Thoracic aorta (tissue), 2 donors: ENCODE measurements around the gene KIF13A. TPM values are rescaled to one million over a fixed set of nuclear protein-coding genes. Genes with fewer than 3 reads are reported as not detected.

ENCODE experiments used
- ATAC-seq: fragments of 150-250 bp; one replicate; pipeline ENCODE4 v1.8.0; 2017; ENCODE audit warnings: low read depth; ENCODE audit not compliant: insufficient number of reproducible peaks, low FRiP score
- DNase-seq: peaks from one replicate; pipeline ENCODE4 v3.0.0-alpha.2; 2020; ENCODE audit warnings: low spot score
- H3K27ac ChIP-seq, 2 donors: fragments of 200-600 bp; sonication (generic); 1 replicate in 1 of 2; 2 replicates in 1 of 2; pipeline ENCODE4 v1.5.1; 2016; ENCODE audit warnings: mild to moderate bottlenecking in 2 of 2, moderate library complexity in 2 of 2
- H3K27me3 ChIP-seq: fragments of 200-600 bp; sonication (generic); replicated peaks from 2 replicates; pipeline ENCODE4 v1.6.0; 2016; ENCODE audit warnings: mild to moderate bottlenecking; ENCODE audit not compliant: insufficient read depth
- H3K36me3 ChIP-seq: fragments of 200-600 bp; sonication (generic); one replicate; pipeline ENCODE4 v1.5.1; 2016
- H3K4me1 ChIP-seq, 2 donors: fragments of 200-600 bp; sonication (generic); 1 replicate in 1 of 2; 2 replicates in 1 of 2; pipeline versions ENCODE4 v1.5.1 to v1.6.0; 2016; ENCODE audit warnings: low read depth in 2 of 2, mild to moderate bottlenecking in 1 of 2; ENCODE audit not compliant: control insufficient read depth in 1 of 2
- H3K4me3 ChIP-seq: fragments of 200-600 bp; sonication (generic); 2 replicates; pipeline ENCODE4 v1.5.1; 2016; ENCODE audit warnings: mild to moderate bottlenecking
- H3K9me3 ChIP-seq: fragments of 200-600 bp; sonication (generic); 2 replicates; pipeline ENCODE4 v1.5.1; 2016
- total RNA-seq, 2 donors: library from RNA; depleted of rRNA; stranded (reverse); fragments of >200 nt; gene quantifications; one replicate each; pipeline versions ENCODE4 v1.1.0 to v1.2.3, GENCODE V29; 2016
- TF ChIP-seq, protein P1 (sequence below): fragments of 200-600 bp; sonication (generic); IDR thresholded peaks from one replicate; pipeline ENCODE4 v1.5.1; 2019; ENCODE audit warnings: antibody characterized with exemption

The KIF13A gene
- total RNA-seq, 2 donors from 2014 or later = 79.3 to 98.0 TPM

DNA sequence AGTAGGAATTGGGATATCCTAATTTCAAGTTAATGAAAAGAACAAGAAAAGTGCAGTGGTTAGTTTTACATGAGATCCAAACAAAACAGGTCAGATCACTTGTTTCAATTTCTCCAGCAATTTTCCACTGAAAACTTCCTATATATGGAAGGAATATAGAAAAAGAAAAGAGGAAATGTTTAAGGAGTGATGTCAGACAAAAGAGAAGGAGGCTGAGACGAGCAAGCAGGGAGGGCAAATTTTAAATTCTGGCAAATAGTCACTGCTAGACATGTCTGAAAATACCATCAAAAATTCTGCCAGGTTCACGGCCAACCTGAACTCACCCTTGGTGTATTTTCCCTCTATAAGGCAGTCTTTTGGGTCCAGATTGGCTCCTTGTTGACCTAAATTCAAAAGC lies 271.2 kb downstream of the KIF13A start:
- DNase-seq (no peak), ATAC-seq (no peak)
- no peaks in the 10 kb centered on the region for H3K9me3 ChIP-seq
- H3K27ac ChIP-seq = peak overlapping the region in 1 of 2 donors; percentile 33
- peak overlapping the region; percentile 32 for H3K4me3 ChIP-seq
- H3K27me3 ChIP-seq = no peaks in the 10 kb centered on the region
- TF ChIP-seq, protein P1, sequence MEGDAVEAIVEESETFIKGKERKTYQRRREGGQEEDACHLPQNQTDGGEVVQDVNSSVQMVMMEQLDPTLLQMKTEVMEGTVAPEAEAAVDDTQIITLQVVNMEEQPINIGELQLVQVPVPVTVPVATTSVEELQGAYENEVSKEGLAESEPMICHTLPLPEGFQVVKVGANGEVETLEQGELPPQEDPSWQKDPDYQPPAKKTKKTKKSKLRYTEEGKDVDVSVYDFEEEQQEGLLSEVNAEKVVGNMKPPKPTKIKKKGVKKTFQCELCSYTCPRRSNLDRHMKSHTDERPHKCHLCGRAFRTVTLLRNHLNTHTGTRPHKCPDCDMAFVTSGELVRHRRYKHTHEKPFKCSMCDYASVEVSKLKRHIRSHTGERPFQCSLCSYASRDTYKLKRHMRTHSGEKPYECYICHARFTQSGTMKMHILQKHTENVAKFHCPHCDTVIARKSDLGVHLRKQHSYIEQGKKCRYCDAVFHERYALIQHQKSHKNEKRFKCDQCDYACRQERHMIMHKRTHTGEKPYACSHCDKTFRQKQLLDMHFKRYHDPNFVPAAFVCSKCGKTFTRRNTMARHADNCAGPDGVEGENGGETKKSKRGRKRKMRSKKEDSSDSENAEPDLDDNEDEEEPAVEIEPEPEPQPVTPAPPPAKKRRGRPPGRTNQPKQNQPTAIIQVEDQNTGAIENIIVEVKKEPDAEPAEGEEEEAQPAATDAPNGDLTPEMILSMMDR = no peak
- H3K4me1 ChIP-seq = peaks cover 9 to 12% of the 10 kb centered on the region in 2 donors
- no peaks in the 10 kb centered on the region for H3K36me3 ChIP-seq

DNA sequence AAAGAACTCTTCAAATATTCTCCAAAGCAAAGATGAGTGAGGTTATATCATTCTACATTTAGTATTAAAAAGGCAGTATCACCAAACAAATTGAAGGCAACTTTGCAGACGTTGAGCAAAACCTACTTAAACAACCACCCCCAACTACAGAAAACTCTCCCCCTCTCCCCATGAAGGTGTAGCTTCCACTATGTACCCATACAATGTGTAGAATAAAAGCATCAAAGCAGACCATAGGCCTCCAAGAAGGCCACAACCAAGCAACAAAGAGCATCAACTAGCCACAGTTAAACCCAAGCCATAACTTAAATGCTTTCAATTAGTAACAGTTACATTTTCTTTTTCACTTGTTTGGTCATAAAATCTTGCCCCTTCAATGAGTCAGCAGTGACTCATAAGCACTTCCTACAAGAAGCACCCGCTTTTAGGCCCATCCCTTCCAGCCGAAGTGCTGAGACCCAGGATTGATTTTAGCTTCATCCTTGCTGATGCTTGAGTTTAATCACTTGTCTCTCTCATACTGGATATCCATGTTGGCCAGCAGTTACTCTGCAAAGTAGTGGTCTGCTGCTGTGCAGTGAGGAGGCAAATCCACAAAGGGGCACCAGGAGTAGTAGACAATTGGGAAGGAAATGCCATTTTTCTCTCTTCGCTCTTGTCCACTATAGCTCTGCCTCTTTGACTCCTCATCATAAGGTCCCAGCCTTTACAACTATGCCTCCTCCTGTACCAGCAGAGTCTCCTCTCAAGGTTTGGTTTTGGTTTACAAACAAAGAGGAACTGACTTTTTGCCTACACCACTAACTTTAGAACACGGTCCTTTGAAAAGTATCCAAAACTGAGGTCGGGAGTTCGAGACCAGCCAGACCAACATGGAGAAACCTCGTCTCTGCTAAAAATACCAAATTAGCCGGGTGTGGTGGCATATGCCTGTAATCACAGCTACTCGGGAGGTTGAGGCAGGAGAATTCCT lies 272.3 kb downstream of the KIF13A start:
- peaks cover 9 to 12% of the 10 kb centered on the region in 2 donors for H3K4me1 ChIP-seq
- no peaks in the 10 kb centered on the region for H3K27me3 ChIP-seq
- no peak for DNase-seq
- H3K4me3 ChIP-seq = no peak overlapping the region
- H3K36me3 ChIP-seq = no peaks in the 10 kb centered on the region
- TF ChIP-seq, protein P1 = no peak
- peak overlapping the region in 1 of 2 donors; percentile 33 for H3K27ac ChIP-seq
- peak; percentile 43 for ATAC-seq
- H3K9me3 ChIP-seq = no peaks in the 10 kb centered on the region

DNA sequence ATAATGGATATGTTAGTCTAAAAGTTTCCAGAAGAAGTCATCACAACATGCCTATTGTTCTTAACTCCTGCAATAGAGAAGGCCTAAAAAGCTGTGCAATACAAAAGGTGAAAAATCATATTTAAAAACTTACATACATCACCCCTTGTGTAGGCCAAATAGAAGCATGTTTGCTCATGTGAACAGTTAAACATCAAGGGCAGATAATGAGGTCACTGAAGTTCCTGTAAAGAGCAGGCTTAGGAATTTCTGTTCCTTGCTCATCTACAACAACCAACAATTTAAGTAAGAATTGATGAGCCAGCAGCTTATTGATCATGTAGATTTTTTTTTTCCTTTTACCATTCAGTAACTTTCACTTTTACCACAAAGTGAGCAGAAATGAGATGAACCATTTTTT lies 273.3 kb downstream of the KIF13A start:
- no peak overlapping the region for H3K4me3 ChIP-seq
- H3K27ac ChIP-seq = no peak overlapping the region
- DNase-seq (no peak), ATAC-seq (no peak)
- TF ChIP-seq, protein P1 = no peak
- no peaks in the 10 kb centered on the region for H3K27me3 ChIP-seq
- H3K4me1 ChIP-seq = peaks cover 9 to 12% of the 10 kb centered on the region in 2 donors
- no peaks in the 10 kb centered on the region for H3K9me3 ChIP-seq
- H3K36me3 ChIP-seq = no peaks in the 10 kb centered on the region

DNA sequence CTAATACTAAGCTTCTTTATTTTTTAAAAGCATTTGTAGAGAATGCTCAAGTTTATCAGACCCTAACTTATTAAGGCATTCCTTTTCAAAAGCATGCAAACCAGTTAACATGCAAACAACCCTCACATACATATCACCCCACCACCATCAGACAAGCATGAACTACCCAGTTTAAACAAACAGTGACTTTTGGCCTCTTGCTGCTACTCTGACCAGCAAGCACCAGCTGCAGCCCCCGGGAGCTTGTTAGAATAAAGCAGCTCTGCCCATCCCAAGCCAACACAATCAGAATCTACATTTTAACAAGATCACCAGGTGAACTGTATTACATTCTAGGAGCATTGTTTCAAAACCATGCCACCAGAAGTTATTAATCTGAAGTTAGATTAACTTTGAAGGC lies 274.9 kb downstream of the KIF13A start:
- H3K27me3 ChIP-seq = no peaks in the 10 kb centered on the region
- H3K27ac ChIP-seq = no peak overlapping the region
- no peaks in the 10 kb centered on the region for H3K36me3 ChIP-seq
- TF ChIP-seq, protein P1 = no peak
- no peak for DNase-seq
- H3K4me3 ChIP-seq = no peak overlapping the region
- ATAC-seq = no peak
- peaks cover 9 to 13% of the 10 kb centered on the region in 2 donors for H3K4me1 ChIP-seq
- H3K9me3 ChIP-seq = no peaks in the 10 kb centered on the region

DNA sequence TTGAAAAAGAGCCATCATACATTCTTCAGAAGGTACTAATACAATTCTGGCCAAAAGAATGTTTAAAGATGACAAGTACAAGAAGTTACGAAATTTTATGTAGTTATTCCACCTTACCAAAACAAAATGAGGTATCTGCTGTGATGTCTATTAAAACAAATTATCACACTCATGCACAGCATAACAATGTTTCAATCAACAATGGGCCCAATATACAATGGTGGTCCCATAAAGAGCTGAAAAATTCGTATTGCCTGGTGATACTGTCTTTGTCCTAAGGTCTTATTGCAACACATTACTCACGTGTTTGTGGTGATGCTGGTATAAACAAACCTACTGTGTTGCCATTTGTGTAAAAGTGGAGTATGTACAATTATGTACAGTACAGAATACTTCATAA lies 277.1 kb downstream of the KIF13A start:
- DNase-seq (no peak), ATAC-seq (no peak)
- H3K27ac ChIP-seq = no peak overlapping the region
- H3K27me3 ChIP-seq = no peaks in the 10 kb centered on the region
- H3K4me1 ChIP-seq = peaks cover 9 to 10% of the 10 kb centered on the region in 2 donors
- TF ChIP-seq, protein P1 = no peak
- H3K4me3 ChIP-seq = no peak overlapping the region
- H3K36me3 ChIP-seq = no peaks in the 10 kb centered on the region
- no peaks in the 10 kb centered on the region for H3K9me3 ChIP-seq
